GM18867 (cell line): ENCODE data around the gene WNT4.
"Not testable (repeated sequence)": the region's sequence is repeated elsewhere in the genome, so short reads cannot be mapped to it uniquely, and the experiment has no call there.

Source experiments
- ATAC-seq: cut with Tn5 transposase; IDR thresholded peaks from one replicate; pipeline ENCODE4 v1.9.1; 2021; ENCODE audit warnings: mild to moderate bottlenecking, moderate library complexity; ENCODE audit not compliant: unreplicated experiment

The WNT4 gene

GRCh38 chr1:22114083-22115012, 28.5 kb downstream of the WNT4 start:
- no peak for ATAC-seq

GRCh38 chr1:22112554-22112953, 30.3 kb downstream of the WNT4 start:
- ATAC-seq = no peak

- no peak for ATAC-seq
Observed at GRCh38 chr1:22111620-22112019, 31.3 kb downstream of the WNT4 start.

- no peak for ATAC-seq
Observed at GRCh38 chr1:22111115-22111514, 31.8 kb downstream of the WNT4 start.

- ATAC-seq = no peak
Observed at GRCh38 chr1:22110016-22110415, 32.9 kb downstream of the WNT4 start.

- ATAC-seq = no peak
Observed at GRCh38 chr1:22108339-22109105, 34.4 kb downstream of the WNT4 start.

- ATAC-seq = no peak
Observed at GRCh38 chr1:22107126-22107525, 35.8 kb downstream of the WNT4 start.

GRCh38 chr1:22105611-22106207, 37.2 kb downstream of the WNT4 start:
- no peak for ATAC-seq

GRCh38 chr1:22104865-22105437, 37.9 kb downstream of the WNT4 start:
- ATAC-seq = no peak

- no peak for ATAC-seq
Observed at GRCh38 chr1:22104094-22104493, 38.8 kb downstream of the WNT4 start.

- ATAC-seq = no peak
Observed at GRCh38 chr1:22102746-22103145, 40.2 kb downstream of the WNT4 start.

- no peak for ATAC-seq
Observed at GRCh38 chr1:22101995-22102394, 40.9 kb downstream of the WNT4 start.

GRCh38 chr1:22101199-22101598, 41.7 kb downstream of the WNT4 start:
- no peak for ATAC-seq

GRCh38 chr1:22100168-22100567, 42.7 kb downstream of the WNT4 start:
- ATAC-seq = no peak

- ATAC-seq = no peak
Observed at GRCh38 chr1:22098752-22099151, 44.1 kb downstream of the WNT4 start.

- ATAC-seq = no peak
Observed at GRCh38 chr1:22096463-22096862, 46.4 kb downstream of the WNT4 start.

GRCh38 chr1:22096036-22096435, 46.9 kb downstream of the WNT4 start:
- ATAC-seq = no peak

GRCh38 chr1:22093513-22093912, 49.4 kb downstream of the WNT4 start:
- no peak for ATAC-seq

- not testable (repeated sequence) for ATAC-seq
Observed at GRCh38 chr1:22092026-22092768, 50.7 kb downstream of the WNT4 start.

GRCh38 chr1:22090867-22091266, 52.0 kb downstream of the WNT4 start:
- ATAC-seq = no peak

GRCh38 chr1:22089787-22090186, 53.1 kb downstream of the WNT4 start:
- ATAC-seq = no peak
